NCI-H748 (cell line): ENCODE results near the gene PLXNC1.

Experiments
- DNase-seq: peaks from one replicate; lab custom pipeline; 2025; ENCODE audit not compliant: unreplicated experiment; lab: John Stamatoyannopoulos, UW

The PLXNC1 gene

GRCh38 chr12:94147991-94148738, at the start of gene PLXNC1:
PLXNC1 (plus strand) TSS chr12:94148577; CDS start chr12:94148972, 395 bp downstream.
- DNase-seq: peak; percentile 79

- no peak for DNase-seq
These were observed 49.2 kb upstream of the PLXNC1 start for GRCh38 chr12:94099191-94099590.

GRCh38 chr12:94099632-94100031, 48.7 kb upstream of the PLXNC1 start:
- DNase-seq: peak; percentile 30

GRCh38 chr12:94100211-94100627, 48.2 kb upstream of the PLXNC1 start:
- DNase-seq: no peak

GRCh38 chr12:94100990-94101737, 47.2 kb upstream of the PLXNC1 start:
- DNase-seq: peak; percentile 79

- peak; percentile 91 for DNase-seq
These were observed 46.4 kb upstream of the PLXNC1 start for GRCh38 chr12:94101738-94102660.

GRCh38 chr12:94103986-94104385, 44.4 kb upstream of the PLXNC1 start:
- no peak for DNase-seq

- DNase-seq: no peak
These were observed 40.5 kb upstream of the PLXNC1 start for GRCh38 chr12:94107910-94108309.

- no peak for DNase-seq
These were observed 39.2 kb upstream of the PLXNC1 start for GRCh38 chr12:94109160-94109559.

- DNase-seq: no peak
These were observed 38.1 kb upstream of the PLXNC1 start for GRCh38 chr12:94110258-94110657.

- DNase-seq: no peak
These were observed 37.1 kb upstream of the PLXNC1 start for GRCh38 chr12:94111302-94111701.

- peak; percentile 9 for DNase-seq
These were observed 36.3 kb upstream of the PLXNC1 start for GRCh38 chr12:94112121-94112520.

GRCh38 chr12:94114166-94114565, 34.2 kb upstream of the PLXNC1 start:
- DNase-seq: no peak

- DNase-seq: no peak
These were observed 32.2 kb upstream of the PLXNC1 start for GRCh38 chr12:94116191-94116590.

GRCh38 chr12:94121886-94122285, 26.5 kb upstream of the PLXNC1 start:
- DNase-seq: no peak

GRCh38 chr12:94122591-94122990, 25.8 kb upstream of the PLXNC1 start:
- no peak for DNase-seq

- DNase-seq: no peak
These were observed 25.2 kb upstream of the PLXNC1 start for GRCh38 chr12:94123127-94123526.

- DNase-seq: no peak
These were observed 22.3 kb upstream of the PLXNC1 start for GRCh38 chr12:94126067-94126466.

GRCh38 chr12:94127239-94128131, 20.9 kb upstream of the PLXNC1 start:
- no peak for DNase-seq

GRCh38 chr12:94128280-94128679, 20.1 kb upstream of the PLXNC1 start:
- DNase-seq: no peak
